ENCODE results near the gene HERPUD2. TPM values are rescaled to one million over a fixed set of nuclear protein-coding genes. Genes with fewer than 3 reads are reported as not detected.

Gene HERPUD2
- total RNA-seq, 1 donor from 2014 or later: 13.5 TPM

Other genes starting within 250 kb of the HERPUD2 start
- 167 TPM for gene SEPTIN7, start 105.9 kb upstream of the HERPUD2 start, total RNA-seq